T47D (cell line): ENCODE results near the gene FAM83C.
"Not testable (repeated sequence)": the region's sequence is repeated elsewhere in the genome, so short reads cannot be mapped to it uniquely, and the experiment has no call there.

ENCODE experiments used
- DNase-seq, 2 experiments: peaks; one replicate each; pipeline versions ENCODE4 v3.0.0 to v3.0.0-alpha.2; 2011 to 2012; ENCODE audit warnings: low read depth in 1 of 2, low spot score in 1 of 2
- JUND ChIP-seq: IDR thresholded peaks from 2 replicates; pipeline ENCODE4 v1.6.1; 2012; ENCODE audit warnings: low read depth
- in situ Hi-C: cut with HindIII; loops from 2 replicates; pipeline ENCODE4 v1.10.0; 2016; ENCODE audit warnings: low sequenced_read_pairs, low pct_unique_long_range_greater_than_20kb

Gene FAM83C

GRCh38 chr20:35327074-35327976 is 35.1 kb upstream of the FAM83C start:
- in situ Hi-C loops = no loop called here
- no peak for TF ChIP-seq JUND
- no peak for DNase-seq

- TF ChIP-seq JUND = no peak
- in situ Hi-C loops = no loop called here
- DNase-seq = no peak
Observed at GRCh38 chr20:35326740-35327073, 34.5 kb upstream of the FAM83C start.

- no peak for DNase-seq
- TF ChIP-seq JUND = no peak
- in situ Hi-C loops = no loop called here
Observed at GRCh38 chr20:35326021-35326739, 34.0 kb upstream of the FAM83C start.

GRCh38 chr20:35325401-35325800 is 33.2 kb upstream of the FAM83C start:
- TF ChIP-seq JUND = no peak
- no peak for DNase-seq
- in situ Hi-C loops = no loop called here

- DNase-seq = no peak
- in situ Hi-C loops = no loop called here
- TF ChIP-seq JUND = no peak
Observed at GRCh38 chr20:35320396-35321126, 28.3 kb upstream of the FAM83C start.

GRCh38 chr20:35319871-35320197 is 27.6 kb upstream of the FAM83C start:
- no peak for TF ChIP-seq JUND

GRCh38 chr20:35319192-35319870 is 27.1 kb upstream of the FAM83C start:
- no peak for TF ChIP-seq JUND
- in situ Hi-C loops = no loop called here
- peak in 1 of 2 experiments; percentile 76 for DNase-seq

More at GRCh38 chr20:35319871-35320197, 27.6 kb upstream of the FAM83C start:
- in situ Hi-C loops = no loop called here
- DNase-seq = no peak

- in situ Hi-C loops = no loop called here
- DNase-seq = peak in 1 of 2 experiments; percentile 46
- no peak for TF ChIP-seq JUND
Observed at GRCh38 chr20:35318502-35319157, 26.4 kb upstream of the FAM83C start.

- in situ Hi-C loops = no loop called here
- no peak for DNase-seq
- TF ChIP-seq JUND = no peak
Observed at GRCh38 chr20:35317416-35318210, 25.4 kb upstream of the FAM83C start.

GRCh38 chr20:35316086-35316485 is 23.9 kb upstream of the FAM83C start:
- in situ Hi-C loops = no loop called here
- no peak for TF ChIP-seq JUND
- DNase-seq = no peak

- in situ Hi-C loops, DNase-seq: not testable (repeated sequence)
Observed at GRCh38 chr20:35315632-35316020, 23.4 kb upstream of the FAM83C start.
